DND-41 (cell line): ENCODE results near the gene GRAP2.

Experiments used
- ATAC-seq: fragments of 200-7000 bp; cut with Tn5 transposase; 3 replicates; pipeline ENCODE4 v1.9.1; 2021; ENCODE audit warnings: low read depth; ENCODE audit not compliant: insufficient read depth
- DNase-seq: peaks from one replicate; pipeline ENCODE4 v3.0.0-alpha.2; 2020
- H2AFZ ChIP-seq: 2 replicates; pipeline ENCODE4 v1.6.0; 2012; ENCODE audit warnings: low read depth, low read length
- H3K27ac ChIP-seq: 2 replicates; pipeline ENCODE4 v1.5.1; 2012; ENCODE audit warnings: low read length, inconsistent platforms
- H3K27me3 ChIP-seq: fragments of 200-600 bp; sonication (generic); 2 replicates; pipeline ENCODE4 v1.6.0; 2012; ENCODE audit warnings: low read length, mild to moderate bottlenecking, inconsistent platforms; ENCODE audit not compliant: insufficient read depth, poor library complexity
- H3K36me3 ChIP-seq: 2 replicates; pipeline ENCODE4 v1.5.1; 2012; ENCODE audit warnings: low read length, inconsistent platforms; ENCODE audit not compliant: insufficient read depth
- H3K4me1 ChIP-seq: 2 replicates; pipeline ENCODE4 v1.5.1; 2012; ENCODE audit warnings: mild to moderate bottlenecking, low read length; ENCODE audit not compliant: insufficient read depth
- H3K4me2 ChIP-seq: 2 replicates; pipeline ENCODE4 v1.6.0; 2012; ENCODE audit warnings: mild to moderate bottlenecking, moderate library complexity, low read length, inconsistent platforms; ENCODE audit not compliant: insufficient read depth
- H3K4me3 ChIP-seq, 2 experiments: fragments of 200-600 bp in 1 of 2; shearing (Covaris generic) in 1 of 2; 2 replicates each; pipeline ENCODE4 v1.5.1; 2012 to 2016; ENCODE audit warnings: inconsistent platforms in 2 of 2, low read length in 2 of 2, mild to moderate bottlenecking in 2 of 2, low read depth in 1 of 2, moderate library complexity in 1 of 2
- H3K79me2 ChIP-seq: 2 replicates; pipeline ENCODE4 v1.6.0; 2012; ENCODE audit warnings: low read length, inconsistent platforms; ENCODE audit not compliant: insufficient read depth
- H3K9ac ChIP-seq: 2 replicates; pipeline ENCODE4 v1.6.0; 2012; ENCODE audit warnings: low read depth, mild to moderate bottlenecking, inconsistent platforms, low read length, moderate library complexity
- H3K9me3 ChIP-seq: 2 replicates; pipeline ENCODE4 v1.5.1; 2012; ENCODE audit warnings: low read length, moderate library complexity, mild to moderate bottlenecking, inconsistent platforms; ENCODE audit not compliant: insufficient read depth, severe bottlenecking
- H4K20me1 ChIP-seq: 2 replicates; pipeline ENCODE4 v1.6.0; 2012; ENCODE audit warnings: low read length; ENCODE audit not compliant: insufficient read depth
- EZH2 ChIP-seq: IDR thresholded peaks from 3 replicates; pipeline ENCODE4 v1.6.1; 2012; ENCODE audit warnings: borderline replicate concordance, low read depth, mild to moderate bottlenecking, moderate library complexity, low read length, inconsistent platforms; ENCODE audit not compliant: severe bottlenecking
- TF ChIP-seq, protein P1 (sequence below): IDR thresholded peaks from 2 replicates; pipeline ENCODE4 v1.5.1; 2012; ENCODE audit warnings: borderline replicate concordance, low read length, moderate library complexity, mild to moderate bottlenecking; ENCODE audit not compliant: poor library complexity, severe bottlenecking; ENCODE audit errors: extremely low read depth

GRAP2 gene

DNA sequence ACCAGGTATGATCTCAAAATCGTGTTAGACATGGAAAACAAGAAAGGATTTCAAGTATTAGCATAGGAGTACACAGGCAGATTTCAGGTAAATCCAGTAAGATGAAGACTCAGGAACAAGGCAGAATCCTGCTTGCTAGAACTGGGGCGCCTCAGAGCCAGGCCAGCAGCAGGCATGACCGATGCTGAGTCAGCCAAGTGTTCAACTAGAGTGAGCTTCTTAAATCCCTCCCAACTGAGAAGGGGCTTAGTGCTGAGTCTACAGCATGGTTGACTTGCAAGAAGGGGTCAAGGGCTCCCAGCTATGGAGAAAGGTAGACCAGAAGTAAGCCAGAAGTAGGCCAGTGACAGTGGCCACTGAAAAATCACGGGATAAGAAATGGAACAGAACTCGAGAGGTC, 12.4 kb downstream of the GRAP2 start:
- no peak for ATAC-seq
- Histone ChIP-seq H3K4me1 (peaks cover 5% of the 10 kb centered on the region), H3K27me3 (no peaks in the 10 kb centered on the region), H3K9ac (no peak overlapping the region), H3K27ac (no peak overlapping the region), H4K20me1 (peaks cover 8% of the 10 kb centered on the region; the same call in 1 of the 2 replicates), H3K4me3 (no peak overlapping the region), H3K79me2 (peaks cover 94% of the 10 kb centered on the region), H3K9me3 (no peaks in the 10 kb centered on the region), H3K4me2 (no peak overlapping the region), H3K36me3 (no peaks in the 10 kb centered on the region; the same call in 1 of the 2 replicates), H2AFZ (no peak overlapping the region)
- DNase-seq = no peak
- TF ChIP-seq, protein P1, sequence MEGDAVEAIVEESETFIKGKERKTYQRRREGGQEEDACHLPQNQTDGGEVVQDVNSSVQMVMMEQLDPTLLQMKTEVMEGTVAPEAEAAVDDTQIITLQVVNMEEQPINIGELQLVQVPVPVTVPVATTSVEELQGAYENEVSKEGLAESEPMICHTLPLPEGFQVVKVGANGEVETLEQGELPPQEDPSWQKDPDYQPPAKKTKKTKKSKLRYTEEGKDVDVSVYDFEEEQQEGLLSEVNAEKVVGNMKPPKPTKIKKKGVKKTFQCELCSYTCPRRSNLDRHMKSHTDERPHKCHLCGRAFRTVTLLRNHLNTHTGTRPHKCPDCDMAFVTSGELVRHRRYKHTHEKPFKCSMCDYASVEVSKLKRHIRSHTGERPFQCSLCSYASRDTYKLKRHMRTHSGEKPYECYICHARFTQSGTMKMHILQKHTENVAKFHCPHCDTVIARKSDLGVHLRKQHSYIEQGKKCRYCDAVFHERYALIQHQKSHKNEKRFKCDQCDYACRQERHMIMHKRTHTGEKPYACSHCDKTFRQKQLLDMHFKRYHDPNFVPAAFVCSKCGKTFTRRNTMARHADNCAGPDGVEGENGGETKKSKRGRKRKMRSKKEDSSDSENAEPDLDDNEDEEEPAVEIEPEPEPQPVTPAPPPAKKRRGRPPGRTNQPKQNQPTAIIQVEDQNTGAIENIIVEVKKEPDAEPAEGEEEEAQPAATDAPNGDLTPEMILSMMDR = no peak
- TF ChIP-seq EZH2 = no peak

DNA sequence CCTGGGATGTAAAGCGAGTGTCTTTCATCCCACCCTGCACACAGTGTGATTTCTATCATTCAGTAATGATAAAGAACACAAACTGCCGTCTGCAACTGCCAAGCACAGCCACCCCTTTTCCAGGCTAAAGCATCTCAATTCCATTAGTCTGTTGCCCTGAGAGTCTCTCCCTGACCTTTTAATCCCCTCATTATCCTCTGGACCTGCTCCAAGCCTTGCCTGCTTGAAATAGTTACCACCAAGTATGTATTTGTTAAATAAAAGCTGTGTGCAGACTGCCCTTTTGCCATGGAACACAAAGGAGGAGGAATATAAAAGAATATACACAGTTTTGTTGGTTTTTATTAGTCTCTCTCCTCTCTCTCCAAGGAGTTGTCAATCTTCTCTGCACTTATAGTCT, 13.0 kb downstream of the GRAP2 start:
- no peak overlapping the region for H3K9ac ChIP-seq
- TF ChIP-seq, protein P1 = no peak
- TF ChIP-seq EZH2 = no peak
- H3K36me3 ChIP-seq = no peaks in the 10 kb centered on the region; the same call in 1 of the 2 replicates
- H3K9me3 ChIP-seq = no peaks in the 10 kb centered on the region
- H3K79me2 ChIP-seq = peaks cover 94% of the 10 kb centered on the region
- no peak overlapping the region for H2AFZ ChIP-seq
- H4K20me1 ChIP-seq = peaks cover 8% of the 10 kb centered on the region; the same call in 1 of the 2 replicates
- H3K4me1 ChIP-seq = peaks cover 5% of the 10 kb centered on the region
- no peak overlapping the region for H3K4me2 ChIP-seq
- H3K27ac ChIP-seq = no peak overlapping the region
- no peaks in the 10 kb centered on the region for H3K27me3 ChIP-seq
- no peak overlapping the region for H3K4me3 ChIP-seq
- DNase-seq = no peak
- no peak for ATAC-seq

DNA sequence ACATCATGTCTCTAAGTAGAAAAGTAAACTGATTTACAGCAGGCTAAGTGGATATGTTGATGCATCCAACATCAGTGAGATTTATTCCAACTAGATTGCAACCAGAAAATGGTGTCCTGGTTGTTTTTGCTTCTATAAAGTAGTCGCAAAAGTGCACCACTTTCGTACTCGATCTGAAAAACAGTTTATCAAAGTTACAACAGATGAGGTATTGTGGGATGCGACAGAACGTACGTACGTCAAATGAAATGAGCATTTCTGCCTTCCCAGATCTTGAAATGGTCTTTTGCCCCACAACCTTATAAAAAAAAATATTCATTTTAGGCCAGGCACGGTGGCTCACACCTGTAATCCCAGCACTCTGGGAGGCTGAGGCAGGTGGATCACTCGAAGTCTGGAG, 13.7 kb downstream of the GRAP2 start:
- TF ChIP-seq EZH2 = no peak
- TF ChIP-seq, protein P1 = no peak
- Histone ChIP-seq H3K4me1 (peaks cover 5% of the 10 kb centered on the region), H3K4me2 (no peak overlapping the region), H3K36me3 (no peaks in the 10 kb centered on the region; the same call in 1 of the 2 replicates), H4K20me1 (peaks cover 8% of the 10 kb centered on the region; the same call in 1 of the 2 replicates), H3K79me2 (peaks cover 94% of the 10 kb centered on the region), H3K27me3 (no peaks in the 10 kb centered on the region), H3K9ac (no peak overlapping the region), H2AFZ (no peak overlapping the region), H3K4me3 (no peak overlapping the region), H3K27ac (no peak overlapping the region), H3K9me3 (no peaks in the 10 kb centered on the region)
- ATAC-seq (no peak), DNase-seq (no peak)

DNA sequence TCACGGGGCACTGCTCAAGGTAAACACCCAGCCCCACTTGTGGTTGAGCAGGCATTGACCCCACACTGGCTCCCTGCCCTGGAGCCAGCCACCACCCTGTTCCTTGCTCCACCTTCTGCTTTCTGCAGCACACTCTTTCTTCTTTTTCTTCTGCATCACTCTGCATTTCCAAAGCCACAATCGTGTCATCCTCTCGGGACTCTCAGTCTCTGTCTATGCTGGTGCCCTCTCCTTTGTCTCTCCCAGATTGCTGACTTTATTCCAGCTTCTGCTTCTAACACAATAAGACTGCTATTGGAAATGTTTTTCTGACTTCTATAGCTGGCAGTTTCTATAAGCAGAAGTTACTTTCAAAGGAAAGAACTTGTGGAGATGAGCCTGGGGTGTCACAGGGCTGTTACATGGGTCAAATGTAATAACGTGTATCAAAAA, 14.4 kb downstream of the GRAP2 start:
- H2AFZ ChIP-seq = no peak overlapping the region
- DNase-seq = no peak
- no peaks in the 10 kb centered on the region for H3K27me3 ChIP-seq
- no peak overlapping the region for H3K4me3 ChIP-seq
- H3K4me2 ChIP-seq = no peak overlapping the region
- no peak overlapping the region for H3K27ac ChIP-seq
- no peak overlapping the region for H3K9ac ChIP-seq
- H3K9me3 ChIP-seq = no peaks in the 10 kb centered on the region
- no peak for ATAC-seq
- H3K4me1 ChIP-seq = peaks cover 9% of the 10 kb centered on the region
- no peak for TF ChIP-seq EZH2
- TF ChIP-seq, protein P1 = no peak
- peaks cover 8% of the 10 kb centered on the region; the same call in 1 of the 2 replicates for H4K20me1 ChIP-seq
- peaks cover 95% of the 10 kb centered on the region for H3K79me2 ChIP-seq
- H3K36me3 ChIP-seq = 0 out of 2 replicates have a peak, but pooled peaks cover under 1% of the 10 kb centered on the region
